ENCODE measurements around the gene PC. TPM values are rescaled to one million over a fixed set of nuclear protein-coding genes. Genes with fewer than 3 reads are reported as not detected.
A peak's percentile ranks its signal among the peaks of the same experiment; 100 is the strongest.

The PC gene
- total and polyA plus RNA-seq, 4 experiments from 2014 or later = 2.9 to 7.7 (median 5.4) TPM

- no peaks in the 10 kb centered on the region for H3K36me3 ChIP-seq (ENCODE audit: insufficient read depth, low read length)
- no peak for DNase-seq
- Mint-ChIP-seq H3K27me3 (no peaks in the 10 kb centered on the region), H3K4me1 (peaks cover 2 to 34% (median 17%) of the 10 kb centered on the region in 4 donors), H3K4me3 (peak overlapping the region in 2 of 8 donors; percentile 21 to 52), H3K9me3 (peaks cover 0 to 4% (median 0%) of the 10 kb centered on the region in 8 donors), H3K36me3 (peaks cover 0 to 4% of the 10 kb centered on the region in 2 donors), H3K27ac (peak overlapping the region in 1 of 7 donors; percentile 16)
- no peak overlapping the region for H3K4me3 ChIP-seq (ENCODE audit: low read length in 2 of 2)
- ChIA-PET POLR2A (ENCODE audit: partially characterized antibody) (interaction anchor here (0.6 to 5.5 kb wide), 2 partner anchors 8 to 105 kb away, joined by 3 to 122 read pairs; partner anchors contain the start of gene RCE1), CTCF (ENCODE audit: partially characterized antibody) (interaction anchor here (1.1 to 1.2 kb wide), 2 partner anchors 9 to 28 kb away, joined by 3 read pairs; partner anchors contain the start of gene RCE1)
- H3K9me3 ChIP-seq (ENCODE audit: control insufficient read depth in 1 of 2, low read length in 2 of 2) = no peaks in the 10 kb centered on the region
- no peak overlapping the region for H3K27ac ChIP-seq (ENCODE audit: low read depth, low read length)
- intact Hi-C loops (cut with micrococcal nuclease) = no loop called here
- H3K4me1 ChIP-seq (ENCODE audit: insufficient read depth, low read length) = peaks cover 6% of the 10 kb centered on the region
- no peaks in the 10 kb centered on the region for H3K27me3 ChIP-seq (ENCODE audit: insufficient read depth, low read length)
Measured at GRCh38 chr11:66851698-66852465, 106.3 kb downstream of the PC start.

GRCh38 chr11:66851239-66851596 lies 107.0 kb downstream of the PC start:
- intact Hi-C loops (cut with micrococcal nuclease) = no loop called here
- no peaks in the 10 kb centered on the region for H3K27me3 Mint-ChIP-seq
- peaks cover 2 to 34% (median 17%) of the 10 kb centered on the region in 4 donors for H3K4me1 Mint-ChIP-seq
- H3K9me3 Mint-ChIP-seq = peaks cover 0 to 2% (median 0%) of the 10 kb centered on the region in 8 donors
- CTCF ChIA-PET (ENCODE audit: partially characterized antibody) = no interaction called here
- no peak overlapping the region for H3K4me3 ChIP-seq (ENCODE audit: low read length in 2 of 2)
- no peak overlapping the region for H3K27ac Mint-ChIP-seq
- H3K36me3 ChIP-seq (ENCODE audit: insufficient read depth, low read length) = no peaks in the 10 kb centered on the region
- H3K36me3 Mint-ChIP-seq = peaks cover 0 to 10% of the 10 kb centered on the region in 2 donors
- POLR2A ChIA-PET (ENCODE audit: partially characterized antibody) = interaction anchor here (0.9 to 5.5 kb wide), 2 partner anchors 7 to 173 kb away, joined by 3 to 122 read pairs; partner anchors contain the start of gene RCE1
- no peak for DNase-seq
- no peaks in the 10 kb centered on the region for H3K9me3 ChIP-seq (ENCODE audit: control insufficient read depth in 1 of 2, low read length in 2 of 2)
- H3K4me1 ChIP-seq (ENCODE audit: insufficient read depth, low read length) = peaks cover 6% of the 10 kb centered on the region
- no peaks in the 10 kb centered on the region for H3K27me3 ChIP-seq (ENCODE audit: insufficient read depth, low read length)
- no peak overlapping the region for H3K27ac ChIP-seq (ENCODE audit: low read depth, low read length)
- no peak overlapping the region for H3K4me3 Mint-ChIP-seq

- POLR2A ChIA-PET (ENCODE audit: partially characterized antibody) = interaction anchor here (0.9 kb wide), 1 partner anchor 172 kb away, joined by 3 read pairs; no protein-coding TSS in a partner anchor
Measured at GRCh38 chr11:66850588-66851238, 107.5 kb downstream of the PC start.

GRCh38 chr11:66850235-66850587 lies 108.0 kb downstream of the PC start:
- POLR2A ChIA-PET (ENCODE audit: partially characterized antibody) = interaction anchor here (0.9 kb wide), 1 partner anchor 172 kb away, joined by 3 read pairs; no protein-coding TSS in a partner anchor
- H3K4me1 Mint-ChIP-seq = peaks cover 2 to 28% (median 13%) of the 10 kb centered on the region in 4 donors

More at GRCh38 chr11:66850588-66851238, 107.5 kb downstream of the PC start:
- no peak for DNase-seq
- intact Hi-C loops (cut with micrococcal nuclease) = no loop called here
- H3K36me3 ChIP-seq (ENCODE audit: insufficient read depth, low read length) = peaks cover 2% of the 10 kb centered on the region
- H3K27me3 ChIP-seq (ENCODE audit: insufficient read depth, low read length) = no peaks in the 10 kb centered on the region
- no peak overlapping the region for H3K4me3 Mint-ChIP-seq
- no peak overlapping the region for H3K4me3 ChIP-seq (ENCODE audit: low read length in 2 of 2)
- H3K4me1 Mint-ChIP-seq = peaks cover 2 to 32% (median 15%) of the 10 kb centered on the region in 4 donors
- no peak overlapping the region for H3K27ac ChIP-seq (ENCODE audit: low read depth, low read length)
- no peaks in the 10 kb centered on the region for H3K27me3 Mint-ChIP-seq
- peaks cover 0 to 2% (median 0%) of the 10 kb centered on the region in 8 donors for H3K9me3 Mint-ChIP-seq
- H3K36me3 Mint-ChIP-seq = peaks cover 0 to 12% of the 10 kb centered on the region in 2 donors
- no peaks in the 10 kb centered on the region for H3K9me3 ChIP-seq (ENCODE audit: control insufficient read depth in 1 of 2, low read length in 2 of 2)
- peaks cover 4% of the 10 kb centered on the region for H3K4me1 ChIP-seq (ENCODE audit: insufficient read depth, low read length)
- H3K27ac Mint-ChIP-seq = peak overlapping the region in 1 of 7 donors; percentile 11
- CTCF ChIA-PET (ENCODE audit: partially characterized antibody) = no interaction called here

GRCh38 chr11:66849501-66850234 lies 108.5 kb downstream of the PC start:
- no peaks in the 10 kb centered on the region for H3K9me3 ChIP-seq (ENCODE audit: control insufficient read depth in 1 of 2, low read length in 2 of 2)
- Mint-ChIP-seq H3K4me1 (peaks cover 4 to 28% (median 14%) of the 10 kb centered on the region in 4 donors), H3K4me3 (no peak overlapping the region), H3K27me3 (no peaks in the 10 kb centered on the region), H3K27ac (peak overlapping the region in 2 of 7 donors; percentile 11 to 55), H3K9me3 (peaks cover 0 to 2% (median 0%) of the 10 kb centered on the region in 8 donors), H3K36me3 (peaks cover 0 to 19% of the 10 kb centered on the region in 2 donors)
- H3K36me3 ChIP-seq (ENCODE audit: insufficient read depth, low read length) = peaks cover 7% of the 10 kb centered on the region
- no peak overlapping the region for H3K4me3 ChIP-seq (ENCODE audit: low read length in 2 of 2)
- no peak for DNase-seq
- H3K4me1 ChIP-seq (ENCODE audit: insufficient read depth, low read length) = peaks cover 2% of the 10 kb centered on the region
- H3K27ac ChIP-seq (ENCODE audit: low read depth, low read length) = no peak overlapping the region
- POLR2A ChIA-PET (ENCODE audit: partially characterized antibody) = no interaction called here
- CTCF ChIA-PET (ENCODE audit: partially characterized antibody) = interaction anchor here (0.6 kb wide), 1 partner anchor 395 kb away, joined by 3 read pairs; no protein-coding TSS in a partner anchor
- H3K27me3 ChIP-seq (ENCODE audit: insufficient read depth, low read length) = no peaks in the 10 kb centered on the region
- intact Hi-C loops (cut with micrococcal nuclease) = no loop called here

More at GRCh38 chr11:66850235-66850587, 108.0 kb downstream of the PC start:
- H3K36me3 Mint-ChIP-seq = peaks cover 0 to 15% of the 10 kb centered on the region in 2 donors
- peaks cover 0 to 2% (median 0%) of the 10 kb centered on the region in 8 donors for H3K9me3 Mint-ChIP-seq
- Histone ChIP-seq H3K4me3 (ENCODE audit: low read length in 2 of 2) (no peak overlapping the region), H3K36me3 (ENCODE audit: insufficient read depth, low read length) (peaks cover 7% of the 10 kb centered on the region), H3K4me1 (ENCODE audit: insufficient read depth, low read length) (no peaks in the 10 kb centered on the region), H3K27ac (ENCODE audit: low read depth, low read length) (no peak overlapping the region), H3K27me3 (ENCODE audit: insufficient read depth, low read length) (no peaks in the 10 kb centered on the region), H3K9me3 (ENCODE audit: control insufficient read depth in 1 of 2, low read length in 2 of 2) (no peaks in the 10 kb centered on the region)
- CTCF ChIA-PET (ENCODE audit: partially characterized antibody) = no interaction called here
- no peak overlapping the region for H3K4me3 Mint-ChIP-seq
- H3K27ac Mint-ChIP-seq = peak overlapping the region in 1 of 7 donors; percentile 11
- DNase-seq = no peak
- intact Hi-C loops (cut with micrococcal nuclease) = no loop called here
- no peaks in the 10 kb centered on the region for H3K27me3 Mint-ChIP-seq

GRCh38 chr11:66848671-66849500 lies 109.3 kb downstream of the PC start:
- Mint-ChIP-seq H3K27me3 (no peaks in the 10 kb centered on the region), H3K27ac (no peak overlapping the region), H3K36me3 (peaks cover 0 to 21% of the 10 kb centered on the region in 2 donors), H3K4me3 (no peak overlapping the region), H3K4me1 (peaks cover 7 to 29% (median 16%) of the 10 kb centered on the region in 4 donors), H3K9me3 (peaks cover 0 to 4% (median 0%) of the 10 kb centered on the region in 8 donors)
- Histone ChIP-seq H3K27me3 (ENCODE audit: insufficient read depth, low read length) (no peaks in the 10 kb centered on the region), H3K27ac (ENCODE audit: low read depth, low read length) (no peak overlapping the region), H3K4me3 (ENCODE audit: low read length in 2 of 2) (no peak overlapping the region), H3K9me3 (ENCODE audit: control insufficient read depth in 1 of 2, low read length in 2 of 2) (no peaks in the 10 kb centered on the region), H3K36me3 (ENCODE audit: insufficient read depth, low read length) (peaks cover 7% of the 10 kb centered on the region), H3K4me1 (ENCODE audit: insufficient read depth, low read length) (peaks cover 10% of the 10 kb centered on the region)
- POLR2A ChIA-PET (ENCODE audit: partially characterized antibody) = no interaction called here
- intact Hi-C loops (cut with micrococcal nuclease) = no loop called here
- DNase-seq = no peak
- CTCF ChIA-PET (ENCODE audit: partially characterized antibody) = no interaction called here
